A673 (cell line): ENCODE results near the gene RBBP6.

ENCODE experiments used
- CTCF ChIP-seq: fragments of 300-800, 200-600 bp; sonication (generic); conservative IDR thresholded peaks from 2 replicates; pipeline ENCODE4 v1.5.1; 2017; ENCODE audit warnings: low read depth, mild to moderate bottlenecking, antibody characterized with exemption, low read length, moderate library complexity, mixed read lengths
- EZH2 ChIP-seq: fragments of 200-600 bp; sonication (generic); IDR thresholded peaks from 2 replicates; pipeline ENCODE4 v1.6.1; 2017; ENCODE audit warnings: borderline replicate concordance, low read depth, mild to moderate bottlenecking, mixed read lengths, antibody characterized with exemption, low read length; ENCODE audit not compliant: poor library complexity, severe bottlenecking

GRCh38 chr16:24583494-24583893 lies 44.1 kb downstream of the RBBP6 start:
- TF ChIP-seq CTCF: no peak
- no peak for TF ChIP-seq EZH2
